DMS114 treated with DMSO at 0.1 percent for 48 hours (cell line): ENCODE results near the gene GJA3.

Source experiments
- DNase-seq: peaks from one replicate; lab custom pipeline; 2025; ENCODE audit not compliant: unreplicated experiment; lab: John Stamatoyannopoulos, UW

The GJA3 gene

GRCh38 chr13:20099319-20099718, 61.5 kb downstream of the GJA3 start:
- no peak for DNase-seq

DNA sequence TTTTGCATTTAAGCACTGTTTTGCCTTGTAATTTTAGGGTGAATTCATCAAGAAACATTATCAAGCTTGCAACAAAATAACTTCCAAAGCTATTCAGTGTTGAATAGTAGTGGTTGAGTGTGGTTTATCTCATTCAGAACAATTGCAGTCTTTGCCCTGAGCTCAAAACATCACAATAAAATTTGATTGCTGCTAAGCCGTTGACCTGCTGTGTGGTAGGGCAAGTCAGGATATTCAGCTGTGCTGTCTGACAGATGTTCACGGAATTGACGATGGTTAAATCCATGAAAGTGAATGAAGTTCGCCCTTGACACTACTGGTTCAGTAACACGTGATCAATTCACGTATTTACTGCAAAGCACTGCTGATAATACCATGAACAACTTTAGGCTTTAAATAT, 66.9 kb downstream of the GJA3 start:
- no peak for DNase-seq

DNA sequence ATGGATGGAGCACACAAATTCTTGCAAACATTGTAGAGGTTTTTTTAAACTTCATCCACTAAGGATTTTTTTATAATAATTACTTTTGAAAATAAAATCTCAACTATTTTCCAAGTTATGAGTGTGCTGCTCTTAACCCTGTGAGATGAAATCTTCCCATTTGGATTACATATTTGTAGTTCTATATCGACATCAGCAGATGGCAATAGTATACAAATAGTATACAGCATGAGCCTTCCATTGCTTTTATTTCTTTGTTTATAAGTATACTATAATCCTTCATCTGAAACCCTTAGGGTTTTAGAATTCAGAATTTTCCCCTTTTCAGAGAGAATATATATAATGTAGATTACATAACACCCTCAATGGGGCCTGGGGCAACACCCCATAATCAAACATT, 70.5 kb downstream of the GJA3 start:
- DNase-seq: no peak
